ENCODE results near the gene MEG3.

GRCh38 chr14:100864206-100864605 lies 38.3 kb downstream of the MEG3 start:
- TF ChIP-seq CTCF (conservative IDR thresholded peaks at IDR 0.05): no peak
- no peak for TF ChIP-seq EZH2 (IDR thresholded peaks at IDR 0.05; ENCODE audit: low read depth)

All from PC-9 (cell line).